Renal pelvis (tissue), 4 donors: ENCODE data around the gene CMSS1. TPM values are rescaled to one million over a fixed set of nuclear protein-coding genes. Genes with fewer than 3 reads are reported as not detected.
A peak's percentile ranks its signal among the peaks of the same experiment; 100 is the strongest.

Experiments
- DNase-seq: peaks from one replicate; pipeline ENCODE4 v3.0.0-alpha.2; 2013
- polyA plus RNA-seq, 3 donors: library from polyadenylated mRNA; unstranded; fragments of 120-200 nt; gene quantifications; one replicate each; pipeline ENCODE4 v1.2.1, GENCODE V29; 2013; ENCODE audit not compliant: insufficient read length in 3 of 3

CMSS1 gene
- polyA plus RNA-seq, 3 donors = 37.1 to 43.5 (median 41.3) TPM

DNA sequence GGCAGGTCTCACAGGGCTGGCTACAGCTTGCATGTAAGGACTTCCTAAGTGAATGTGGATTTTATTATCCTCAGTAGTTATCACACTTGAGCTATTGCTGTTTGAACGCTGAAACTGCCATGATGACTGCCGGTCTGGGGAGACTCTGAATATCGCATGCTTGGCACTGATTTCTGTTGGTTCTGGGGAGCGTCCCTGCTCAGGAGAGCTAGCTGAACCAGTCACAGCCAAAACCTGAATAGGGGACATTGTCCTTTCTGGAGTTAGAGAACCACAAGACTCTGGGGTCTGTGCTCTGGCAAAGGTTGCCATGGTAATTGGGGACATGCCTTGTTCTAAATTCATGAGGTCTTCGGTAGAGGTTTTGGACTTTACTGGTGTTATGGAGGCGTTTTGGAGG, 30.8 kb downstream of the CMSS1 start:
- no peak for DNase-seq

DNA sequence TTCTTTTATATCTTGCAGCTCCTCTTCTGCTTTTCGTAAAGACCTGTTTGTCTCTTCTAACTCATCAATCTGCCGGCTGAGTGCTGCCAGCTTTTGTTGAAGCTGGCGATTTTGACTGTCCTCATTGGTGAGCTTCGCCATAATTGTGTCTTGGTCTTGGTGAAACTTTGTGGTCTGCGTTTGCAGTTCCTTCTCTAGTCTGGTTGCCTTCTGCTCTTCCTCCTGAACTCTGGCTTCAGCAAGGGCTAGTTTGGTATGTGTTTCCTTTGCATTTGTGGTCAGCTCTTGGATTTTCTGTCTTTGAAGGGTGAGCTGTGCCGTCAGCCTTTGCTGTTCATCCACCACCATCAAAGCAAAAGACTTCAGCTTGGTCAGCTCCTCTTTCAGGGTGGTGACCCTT, 32.9 kb downstream of the CMSS1 start:
- DNase-seq = no peak

DNA sequence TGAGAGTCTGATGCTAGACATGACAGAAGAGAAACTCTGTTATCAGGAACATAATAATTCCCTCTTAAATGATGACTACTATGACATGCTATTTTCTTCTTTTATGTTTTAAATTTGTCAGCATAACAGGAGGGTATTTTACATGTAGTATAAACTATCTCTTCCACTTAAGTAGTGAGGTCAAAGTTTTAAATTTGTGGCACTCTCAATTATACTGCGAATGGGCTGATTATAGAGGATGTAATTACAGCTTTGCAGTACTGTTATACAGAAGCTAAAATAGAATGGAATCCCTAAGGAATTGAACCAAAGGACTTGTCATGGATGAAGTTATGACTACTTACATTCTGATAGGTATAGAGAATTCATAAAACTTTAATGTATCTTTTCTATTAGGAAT, 34.3 kb downstream of the CMSS1 start:
- no peak for DNase-seq

DNA sequence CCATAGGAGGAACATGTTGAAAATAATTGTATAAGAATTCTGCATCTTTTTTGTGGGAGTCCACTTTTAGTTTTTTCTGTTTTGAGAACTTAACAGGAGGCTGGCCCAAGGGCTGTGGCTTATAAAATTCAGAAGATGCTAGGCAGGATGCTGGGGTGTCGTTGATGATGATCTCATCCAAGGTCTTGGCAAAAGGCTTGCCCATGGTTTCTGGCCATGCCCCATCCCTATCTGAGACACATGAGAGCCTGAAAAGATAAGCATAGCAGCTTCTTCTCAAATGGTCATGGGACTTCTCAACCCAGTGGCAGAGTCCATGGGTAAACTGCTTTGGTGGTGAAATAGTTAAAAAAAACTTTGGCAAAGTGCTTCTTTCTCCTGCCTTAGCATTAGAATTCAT, 35.2 kb downstream of the CMSS1 start:
- no peak for DNase-seq

DNA sequence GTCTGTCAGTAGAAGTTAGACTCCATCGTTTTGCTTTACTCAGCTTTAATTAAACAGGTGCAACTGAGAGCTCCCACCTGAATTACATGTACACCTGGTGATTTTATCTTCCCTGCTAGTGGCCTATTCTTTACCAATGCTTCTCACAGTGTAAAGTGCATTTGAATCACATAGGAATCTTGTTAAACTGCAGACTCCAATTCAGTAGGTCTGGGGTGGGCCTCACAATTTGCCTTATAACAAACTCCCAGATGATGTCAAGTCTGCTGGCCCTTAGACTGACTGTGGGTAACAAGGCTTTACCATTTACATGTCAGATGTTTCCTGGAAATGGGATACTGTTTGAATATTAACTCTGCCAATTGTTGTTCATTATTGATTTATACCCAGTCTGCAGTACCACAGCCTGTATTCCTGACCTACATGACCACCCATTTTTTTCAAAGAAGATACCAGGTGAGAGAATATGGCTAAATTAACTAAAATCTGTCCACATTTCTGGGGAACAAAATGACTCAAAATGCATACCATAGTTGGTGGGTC, 37.2 kb downstream of the CMSS1 start:
- DNase-seq = no peak

DNA sequence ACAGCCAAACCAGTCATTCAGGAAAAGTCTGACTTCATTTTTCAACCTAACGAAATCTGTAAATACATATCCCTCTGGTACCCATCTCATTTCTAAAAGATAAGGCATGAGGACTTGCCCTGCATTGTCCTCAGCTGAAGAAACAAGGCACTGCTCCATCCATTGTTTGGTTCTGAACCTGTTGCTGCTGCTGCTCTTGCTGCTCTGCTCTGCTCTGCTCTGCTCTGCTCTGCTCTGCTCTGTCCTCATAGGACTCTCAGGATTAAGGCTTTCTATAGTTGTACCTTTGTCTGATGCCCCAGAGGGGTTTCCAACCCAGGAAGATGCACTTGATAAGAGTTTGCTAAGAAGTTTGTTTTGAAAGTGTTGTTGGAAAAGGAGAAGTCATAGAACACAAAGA, 38.2 kb downstream of the CMSS1 start:
- DNase-seq = no peak

DNA sequence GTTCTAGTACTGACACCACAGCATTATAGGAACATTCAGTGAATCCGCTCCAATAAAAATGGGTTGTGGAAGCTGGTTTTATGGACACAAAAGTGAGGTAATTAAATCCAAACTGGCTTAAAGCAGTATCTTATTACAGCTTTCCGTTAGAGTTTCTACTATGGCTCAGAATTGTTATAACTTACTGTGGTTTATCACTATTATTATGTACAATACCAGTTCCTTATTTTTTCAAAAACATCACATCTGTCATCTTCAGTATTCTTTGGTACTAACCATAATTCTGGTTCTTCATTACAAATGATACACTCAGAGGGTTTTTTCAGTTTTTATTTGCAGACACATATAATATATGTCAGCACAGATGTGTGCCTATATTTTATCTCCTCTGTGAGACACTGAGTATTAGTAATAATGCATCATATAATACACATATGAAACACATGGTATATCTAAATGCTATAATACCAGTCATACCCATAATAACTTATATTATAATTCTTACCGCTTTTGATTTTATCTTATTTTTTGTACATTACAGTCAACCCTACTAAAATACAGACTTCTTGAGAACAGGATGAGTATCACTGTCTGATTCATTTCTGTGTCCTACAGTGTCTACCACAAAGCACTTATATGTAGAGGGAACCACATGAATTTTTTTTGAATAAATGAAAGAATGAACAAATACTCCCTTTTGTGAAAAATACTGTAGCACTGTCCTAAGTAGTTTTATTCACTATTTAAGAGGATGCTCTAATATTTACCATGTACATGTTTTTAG, 39.0 kb downstream of the CMSS1 start:
- no peak for DNase-seq

DNA sequence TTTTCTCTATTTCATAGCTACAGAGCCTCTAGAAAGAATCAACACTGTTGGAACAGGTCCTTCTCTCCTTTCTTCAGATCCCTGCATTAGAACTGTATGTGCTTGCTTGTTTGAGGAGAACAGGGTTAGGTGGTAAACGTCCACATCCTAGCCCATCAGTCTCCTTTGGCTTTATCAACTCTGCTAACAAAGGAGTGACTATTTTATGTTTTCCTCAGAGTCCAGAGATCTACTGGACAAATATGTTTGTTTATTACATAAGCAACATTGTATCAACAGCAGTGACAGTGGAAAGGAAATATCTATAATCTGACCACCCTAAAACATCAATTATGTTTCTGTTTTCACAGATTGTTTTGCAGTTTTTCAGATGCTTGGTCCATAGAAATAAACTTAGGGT, 39.6 kb downstream of the CMSS1 start:
- DNase-seq = no peak

DNA sequence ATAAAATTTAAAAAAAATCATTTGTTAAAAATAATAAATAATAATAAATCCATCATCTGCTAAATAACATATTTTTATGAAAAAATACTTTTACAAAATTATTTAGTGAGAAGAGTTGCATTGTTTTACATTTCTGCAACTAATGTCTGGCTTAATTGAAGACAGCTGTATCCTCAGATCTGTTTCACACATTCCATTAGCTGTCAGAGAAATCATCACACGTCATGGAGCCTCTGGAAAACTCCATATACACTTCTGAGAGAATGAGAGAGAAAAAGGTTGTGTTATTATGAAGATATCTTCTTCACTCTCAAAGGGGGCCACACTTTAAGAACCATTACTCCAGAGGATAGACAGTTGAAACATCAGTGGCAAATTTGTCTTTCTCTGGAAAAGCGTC, 40.8 kb downstream of the CMSS1 start:
- DNase-seq = no peak

DNA sequence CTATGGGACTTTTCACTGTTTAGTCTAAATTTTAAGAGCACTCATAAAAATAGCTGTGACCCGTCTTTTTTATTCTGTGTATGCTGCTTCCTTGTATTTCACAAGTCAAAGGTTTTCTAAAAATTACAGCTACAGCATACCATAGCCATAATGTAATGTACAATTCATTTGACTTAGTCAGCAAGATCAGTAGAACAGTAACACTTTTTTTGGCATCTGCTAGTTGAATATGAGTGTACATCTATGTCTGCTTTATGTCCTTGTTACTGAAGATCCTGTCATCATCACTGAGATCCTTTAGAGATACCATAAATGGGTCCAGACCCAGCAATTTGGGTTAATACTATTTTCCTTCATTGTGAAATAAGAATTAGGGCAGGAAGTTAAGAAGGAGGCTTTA, 42.2 kb downstream of the CMSS1 start:
- peak; percentile 65 for DNase-seq

DNA sequence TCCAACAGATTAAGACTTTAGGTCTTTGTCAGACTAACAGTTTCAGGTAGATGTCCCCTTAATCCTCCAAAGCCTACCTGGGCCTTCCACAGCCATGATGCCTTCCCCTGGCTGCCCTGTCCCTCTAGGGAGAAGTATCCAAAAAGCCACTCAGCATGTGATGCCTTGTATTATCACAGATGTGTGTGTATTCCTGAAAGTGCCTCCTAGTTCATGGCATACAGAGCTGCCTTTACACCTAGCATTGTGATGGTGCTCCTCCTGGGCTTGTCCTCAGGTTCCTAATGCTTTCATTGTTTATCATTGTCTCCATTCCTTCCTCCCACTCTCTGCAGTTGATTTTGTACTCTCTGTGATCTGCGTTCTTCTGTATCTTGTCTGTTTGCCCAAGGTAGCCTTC, 43.6 kb downstream of the CMSS1 start:
- DNase-seq = no peak

DNA sequence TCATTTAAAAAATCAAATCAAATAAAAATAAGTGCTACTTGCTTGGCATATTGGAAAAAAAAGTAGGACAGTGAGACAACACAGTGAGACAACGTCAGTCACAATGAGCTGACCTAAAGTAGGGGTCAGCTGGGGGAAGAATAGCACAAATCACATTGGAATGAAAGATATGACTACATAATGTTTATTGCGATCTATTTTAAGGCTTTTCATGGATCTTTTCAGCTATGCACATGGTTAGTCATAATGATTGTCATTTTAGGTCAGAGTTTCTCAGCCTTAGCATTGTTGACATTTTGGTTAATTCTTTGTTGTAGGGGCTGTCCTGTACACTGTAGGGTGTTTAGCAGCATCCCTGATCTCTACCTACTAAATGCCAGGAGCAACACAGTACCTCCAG, 44.5 kb downstream of the CMSS1 start:
- no peak for DNase-seq

DNA sequence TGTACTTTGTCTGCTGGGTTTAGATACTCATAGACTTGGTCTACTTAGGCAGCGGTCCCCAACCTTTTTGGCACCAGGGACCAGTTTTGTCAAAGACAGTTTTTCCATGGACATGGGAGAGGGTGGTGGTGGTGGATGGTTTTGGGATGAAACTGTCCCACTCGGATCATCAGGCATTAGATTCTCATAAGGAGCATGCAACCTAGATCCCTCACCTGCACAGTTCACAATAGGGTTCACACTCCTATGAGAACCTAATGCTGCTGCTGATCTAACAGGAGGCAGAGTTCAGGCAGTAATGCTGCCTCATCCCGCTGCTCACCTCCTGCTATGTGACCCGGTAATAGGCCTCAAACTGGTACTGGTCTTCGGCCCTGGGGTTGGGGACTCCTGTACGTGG, 45.3 kb downstream of the CMSS1 start:
- no peak for DNase-seq

DNA sequence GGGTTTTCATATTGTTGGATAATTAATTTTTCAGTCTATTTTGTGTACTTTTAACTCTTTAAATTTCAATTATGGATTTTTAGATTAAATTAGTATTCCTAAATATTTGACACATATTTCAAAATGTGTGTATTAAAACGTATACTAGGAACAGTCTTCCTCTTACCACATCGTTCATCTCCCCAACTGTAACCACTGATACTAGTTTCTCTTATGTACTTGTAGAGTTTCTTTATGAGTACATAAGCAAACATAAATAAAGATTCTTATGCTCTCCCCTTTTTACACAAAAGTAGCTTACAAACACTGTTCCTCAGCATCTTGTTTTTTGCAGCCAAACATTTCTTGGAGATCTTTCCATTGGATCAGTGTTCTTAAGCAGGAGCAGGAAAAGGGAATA, 45.9 kb downstream of the CMSS1 start:
- DNase-seq = no peak

DNA sequence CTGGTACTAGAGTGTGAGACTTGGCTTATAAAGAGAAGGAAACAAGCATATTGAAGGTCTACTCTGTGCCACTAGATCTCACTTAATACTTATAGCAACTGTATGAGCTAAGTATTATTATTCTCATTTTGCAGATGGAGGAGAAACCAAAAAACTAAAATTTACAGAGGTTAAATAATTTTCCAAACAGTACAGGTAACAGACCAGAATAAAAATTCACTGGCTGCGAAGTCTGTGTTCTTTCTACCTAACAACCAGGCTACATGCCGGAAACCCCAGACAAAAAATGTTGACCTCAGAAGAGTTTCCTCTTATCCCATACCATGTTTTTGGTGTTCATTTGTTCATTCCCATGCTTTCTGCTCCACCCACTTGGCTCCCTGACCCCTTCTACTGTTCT, 46.6 kb downstream of the CMSS1 start:
- no peak for DNase-seq

DNA sequence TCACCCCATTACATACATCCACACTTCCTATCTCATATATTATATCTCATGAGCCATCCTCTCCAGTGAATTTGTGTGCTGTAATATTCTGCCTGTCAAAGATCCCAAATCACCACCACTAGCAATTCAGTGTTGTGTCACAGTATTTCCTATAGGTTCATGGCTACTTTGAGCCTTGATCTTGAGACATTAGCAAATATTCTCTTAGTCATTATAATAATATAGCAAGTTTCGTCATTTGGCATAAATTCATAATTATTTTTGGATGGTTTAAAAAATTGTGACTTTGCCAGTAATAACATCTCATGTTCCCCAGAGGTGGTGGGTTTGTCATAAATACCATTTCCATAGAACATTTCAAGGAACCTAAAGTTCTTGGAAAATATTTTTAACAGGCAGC, 47.7 kb downstream of the CMSS1 start:
- DNase-seq = no peak

DNA sequence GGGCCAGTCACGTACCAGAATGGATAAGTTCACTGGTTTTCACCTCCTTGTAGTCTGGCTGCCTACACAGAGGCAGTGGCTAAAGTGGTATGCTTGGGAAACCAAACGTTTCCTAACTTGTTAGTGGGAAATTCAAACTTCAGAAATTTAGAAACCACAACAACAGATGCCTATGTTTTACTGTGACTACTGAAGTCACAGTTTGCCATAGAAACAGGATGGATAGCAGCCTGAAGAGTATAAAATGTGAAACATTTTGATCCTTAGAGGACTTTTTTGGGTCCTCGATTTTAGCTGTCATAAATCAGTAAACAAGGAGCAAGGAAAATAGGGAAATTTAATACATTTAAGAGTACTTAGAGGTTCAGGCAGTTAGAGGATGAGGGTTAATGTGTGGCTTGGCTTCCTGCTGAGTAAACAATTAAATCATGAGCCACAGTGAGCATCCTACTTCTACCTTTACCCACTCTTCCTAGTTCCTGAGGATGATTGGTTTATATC, 48.6 kb downstream of the CMSS1 start:
- DNase-seq = no peak

DNA sequence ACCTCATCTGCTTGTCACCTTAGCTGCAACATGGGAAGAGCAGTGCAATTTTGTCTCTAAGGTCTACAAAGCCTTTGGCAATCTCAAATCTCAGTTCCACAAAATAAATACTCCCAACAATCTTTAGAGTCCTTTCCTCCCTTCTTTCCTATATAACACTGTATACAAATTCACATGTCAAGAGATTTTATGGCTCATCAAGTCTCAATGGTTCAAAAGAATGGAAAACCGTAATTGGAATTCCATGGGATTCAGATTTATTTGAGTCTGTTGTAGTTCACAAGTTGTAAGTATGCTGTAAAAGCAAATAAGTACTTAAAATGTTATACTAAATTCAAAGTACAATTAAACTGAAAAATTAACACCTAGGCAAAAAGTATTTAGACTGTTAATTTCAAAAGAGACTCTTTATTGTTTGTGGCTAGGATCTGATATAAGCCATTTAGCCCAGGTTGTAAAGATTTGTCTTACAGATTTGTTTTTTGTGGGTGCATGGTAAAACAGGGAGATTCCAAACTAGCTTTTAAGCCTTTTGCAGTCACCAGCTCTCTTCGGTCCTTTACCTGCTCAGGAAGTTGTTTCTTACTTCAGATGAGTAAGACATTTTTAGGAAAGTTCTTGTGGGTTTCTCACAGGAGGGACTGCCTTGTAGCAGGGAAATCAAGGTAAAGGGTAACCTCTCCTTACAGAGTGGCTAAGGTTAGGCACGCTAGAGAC, 50.1 kb downstream of the CMSS1 start:
- no peak for DNase-seq

DNA sequence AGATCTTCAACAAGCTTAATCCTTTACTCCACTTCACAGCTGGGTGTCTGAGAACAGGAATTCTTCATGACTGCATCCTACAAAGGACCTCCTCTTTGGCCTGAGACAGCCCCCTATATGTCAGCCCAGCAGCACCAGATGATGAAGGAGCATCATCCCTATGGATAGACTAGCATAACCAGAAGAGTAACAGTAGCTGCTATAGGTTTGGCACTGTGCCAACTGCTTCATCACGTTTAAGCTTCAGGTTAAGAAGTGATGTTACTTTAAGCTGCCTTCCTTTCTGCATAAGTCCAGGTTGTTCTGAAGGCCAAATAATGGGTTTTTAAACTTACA, 50.6 kb downstream of the CMSS1 start:
- no peak for DNase-seq

DNA sequence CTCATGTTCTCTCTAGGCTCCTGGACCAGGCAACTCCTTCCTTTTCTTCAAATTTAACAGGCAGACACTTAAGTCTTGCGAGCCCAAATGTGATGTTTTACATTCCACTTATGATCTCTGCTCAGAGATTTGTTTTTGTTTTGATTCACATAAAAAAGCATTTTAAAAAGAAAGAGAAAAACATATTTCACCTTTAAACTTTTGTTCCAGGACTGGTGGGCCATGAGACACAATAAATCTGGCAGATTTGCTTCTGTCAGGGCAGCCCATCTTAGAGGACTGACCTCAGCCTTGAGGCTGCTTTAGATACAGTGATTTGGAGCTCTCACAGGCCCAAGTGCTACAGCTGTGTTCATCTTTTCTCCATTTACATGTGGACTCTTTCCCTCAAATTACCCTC, 52.0 kb downstream of the CMSS1 start:
- DNase-seq = no peak

DNA sequence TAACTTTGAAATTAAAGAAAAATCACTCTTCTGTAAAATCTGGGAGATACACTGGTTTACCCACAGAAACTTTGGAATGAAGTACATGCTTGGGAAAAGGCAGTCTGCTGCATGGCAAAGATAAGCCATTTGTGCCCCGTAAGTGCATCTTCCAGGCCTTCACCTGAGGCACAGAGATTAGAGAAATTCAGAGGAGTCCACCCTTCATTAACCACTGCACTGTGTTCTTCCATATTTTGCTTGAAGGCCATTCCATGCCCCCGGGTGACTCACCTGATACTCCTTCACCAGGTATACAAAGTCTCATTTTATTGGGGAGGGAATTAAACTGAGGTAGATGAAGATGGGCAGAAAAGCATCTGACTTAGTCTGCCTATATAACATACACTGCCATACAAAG, 53.0 kb downstream of the CMSS1 start:
- DNase-seq = no peak

DNA sequence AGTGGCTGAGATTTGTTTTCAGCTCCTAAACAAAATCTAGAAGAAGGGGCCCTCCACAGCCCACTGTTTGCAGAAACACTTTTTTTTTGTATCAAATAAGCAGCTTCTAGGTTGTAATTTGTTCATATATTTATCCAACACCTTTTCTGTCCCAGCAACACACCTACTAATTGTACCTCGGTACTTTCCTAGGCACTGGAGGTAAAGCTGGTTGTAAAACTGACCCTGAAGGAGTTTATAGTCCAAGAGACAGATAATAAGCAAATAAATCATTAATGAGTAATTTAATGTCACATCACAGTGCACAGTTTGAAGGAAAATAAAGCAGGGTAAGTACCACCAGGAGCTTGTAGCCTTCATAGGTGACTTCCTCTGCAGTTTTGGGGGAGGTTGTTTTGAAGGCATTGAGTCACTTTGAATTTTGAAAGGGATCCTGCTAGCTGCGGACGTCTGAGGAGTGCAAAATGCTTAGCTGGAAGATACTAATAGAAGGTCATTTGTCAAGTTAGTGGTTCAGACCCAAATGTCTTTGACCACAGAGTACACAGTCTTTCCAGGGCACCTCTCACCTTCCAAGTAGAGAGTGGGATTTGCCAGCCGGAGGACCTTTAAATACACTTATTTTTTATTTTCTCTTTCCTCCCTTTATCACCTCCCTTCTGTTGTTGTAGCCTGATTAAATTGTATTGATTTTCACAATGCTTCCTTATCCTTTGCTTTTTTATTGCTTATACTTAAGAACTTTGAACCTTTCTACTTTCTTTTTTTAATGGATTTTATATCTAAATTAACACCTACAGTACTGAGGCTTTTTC, 53.8 kb downstream of the CMSS1 start:
- no peak for DNase-seq

DNA sequence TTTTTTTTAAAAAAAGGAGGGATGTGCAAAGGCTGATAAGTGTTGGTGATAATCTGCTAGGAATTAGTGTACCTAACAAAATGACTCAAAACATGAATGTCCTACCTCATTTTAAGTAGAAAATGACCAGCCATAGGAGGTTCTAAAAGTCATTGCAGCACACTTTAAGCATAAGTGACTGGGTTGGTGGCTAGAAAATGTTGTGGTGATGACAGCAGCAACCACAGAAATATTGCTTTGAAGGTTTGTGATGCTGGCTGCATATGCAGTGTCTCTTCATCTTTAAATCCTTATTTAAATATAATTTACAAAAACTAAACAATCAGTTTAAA, 55.2 kb downstream of the CMSS1 start:
- no peak for DNase-seq
